ENCODE data around the gene MTO1. TPM values are rescaled to one million over a fixed set of nuclear protein-coding genes. Genes with fewer than 3 reads are reported as not detected.

MTO1 gene
- total RNA-seq, 1 donor from 2014 or later = 28.6 TPM

GRCh38 chr6:73508776-73509175, 47.2 kb downstream of the MTO1 start:
- peaks cover 2% of the 10 kb centered on the region for H3K27me3 Mint-ChIP-seq (ENCODE audit: insufficient read depth, low read depth)
- no peak overlapping the region for H3K4me3 Mint-ChIP-seq
- no peak overlapping the region for H3K27ac ChIP-seq
- H4K20me1 ChIP-seq (ENCODE audit: low read depth) = no peaks in the 10 kb centered on the region
- no peak overlapping the region for H3K4me3 ChIP-seq
- no peaks in the 10 kb centered on the region for H3K9me3 ChIP-seq (ENCODE audit: low read depth)
- no peak for TF ChIP-seq CTCF (IDR thresholded peaks at IDR 0.05)
- TF ChIP-seq EZH2 (IDR thresholded peaks at IDR 0.05) = no peak
- no peak for TF ChIP-seq EZH2phosphoT487 (IDR thresholded peaks at IDR 0.05)
- H2AFZ ChIP-seq (replicated peaks) = no peak overlapping the region
- H3K4me2 ChIP-seq = no peak overlapping the region
- no peaks in the 10 kb centered on the region for H3K4me1 Mint-ChIP-seq
- H3K4me1 ChIP-seq = no peaks in the 10 kb centered on the region
- H3K27ac Mint-ChIP-seq = no peak overlapping the region
- H3K27me3 ChIP-seq = no peaks in the 10 kb centered on the region
- H3K9me3 Mint-ChIP-seq = no peaks in the 10 kb centered on the region
- no peaks in the 10 kb centered on the region for H3K36me3 Mint-ChIP-seq
- H3K79me2 ChIP-seq (ENCODE audit: low read depth) = no peaks in the 10 kb centered on the region
- H3K9ac ChIP-seq = no peak overlapping the region
- no peaks in the 10 kb centered on the region for H3K36me3 ChIP-seq
- peaks cover 21% of the 10 kb centered on the region for H3F3A ChIP-seq (ENCODE audit: low read depth)
- no peak for DNase-seq (ENCODE audit: low spot score)

- no peak for DNase-seq (ENCODE audit: low spot score)
- Histone ChIP-seq H4K20me1 (ENCODE audit: low read depth) (peaks cover 7% of the 10 kb centered on the region), H3K9me3 (ENCODE audit: low read depth) (no peaks in the 10 kb centered on the region), H3K4me2 (no peak overlapping the region), H3K27me3 (no peaks in the 10 kb centered on the region), H3F3A (ENCODE audit: low read depth) (peaks cover 32% of the 10 kb centered on the region), H3K9ac (no peak overlapping the region), H3K36me3 (no peaks in the 10 kb centered on the region), H3K79me2 (ENCODE audit: low read depth) (no peaks in the 10 kb centered on the region), H2AFZ (replicated peaks) (no peak overlapping the region), H3K27ac (no peak overlapping the region), H3K4me3 (no peak overlapping the region), H3K4me1 (no peaks in the 10 kb centered on the region)
- TF ChIP-seq EZH2 (IDR thresholded peaks at IDR 0.05) = no peak
- Mint-ChIP-seq H3K4me1 (no peaks in the 10 kb centered on the region), H3K27ac (no peak overlapping the region), H3K27me3 (ENCODE audit: insufficient read depth, low read depth) (peaks cover 2% of the 10 kb centered on the region), H3K36me3 (peaks cover 2% of the 10 kb centered on the region), H3K9me3 (no peaks in the 10 kb centered on the region), H3K4me3 (no peak overlapping the region)
These were observed 48.3 kb downstream of the MTO1 start for GRCh38 chr6:73509851-73510250.

- Histone ChIP-seq H3K4me3 (no peak overlapping the region), H2AFZ (replicated peaks) (no peak overlapping the region), H3K9ac (no peak overlapping the region), H3K27ac (no peak overlapping the region), H3K36me3 (peaks cover 4% of the 10 kb centered on the region), H3K27me3 (no peaks in the 10 kb centered on the region), H3K4me2 (no peak overlapping the region), H4K20me1 (ENCODE audit: low read depth) (peaks cover 27% of the 10 kb centered on the region), H3K79me2 (ENCODE audit: low read depth) (peaks cover 5% of the 10 kb centered on the region), H3K9me3 (ENCODE audit: low read depth) (no peaks in the 10 kb centered on the region), H3F3A (ENCODE audit: low read depth) (peaks cover 52% of the 10 kb centered on the region), H3K4me1 (peaks cover 2% of the 10 kb centered on the region)
- H3K9me3 Mint-ChIP-seq = no peaks in the 10 kb centered on the region
- peaks cover 2% of the 10 kb centered on the region for H3K27me3 Mint-ChIP-seq (ENCODE audit: insufficient read depth, low read depth)
- no peak overlapping the region for H3K27ac Mint-ChIP-seq
- peaks cover 11% of the 10 kb centered on the region for H3K4me1 Mint-ChIP-seq
- H3K36me3 Mint-ChIP-seq = peaks cover 6% of the 10 kb centered on the region
- no peak for DNase-seq (ENCODE audit: low spot score)
- no peak for TF ChIP-seq EZH2 (IDR thresholded peaks at IDR 0.05)
- no peak for TF ChIP-seq CTCF (IDR thresholded peaks at IDR 0.05)
- no peak for TF ChIP-seq EZH2phosphoT487 (IDR thresholded peaks at IDR 0.05)
- H3K4me3 Mint-ChIP-seq = no peak overlapping the region
These were observed 50.3 kb downstream of the MTO1 start for GRCh38 chr6:73511796-73512195.

GRCh38 chr6:73513496-73513854, 51.9 kb downstream of the MTO1 start:
- Histone ChIP-seq H3K27me3 (no peaks in the 10 kb centered on the region), H3F3A (ENCODE audit: low read depth) (peaks cover 62% of the 10 kb centered on the region), H3K27ac (no peak overlapping the region), H4K20me1 (ENCODE audit: low read depth) (peaks cover 41% of the 10 kb centered on the region), H3K79me2 (ENCODE audit: low read depth) (peaks cover 19% of the 10 kb centered on the region), H3K9ac (no peak overlapping the region), H3K4me3 (no peak overlapping the region), H3K4me2 (no peak overlapping the region), H3K9me3 (ENCODE audit: low read depth) (no peaks in the 10 kb centered on the region), H3K4me1 (peaks cover 8% of the 10 kb centered on the region), H2AFZ (replicated peaks) (no peak overlapping the region), H3K36me3 (peaks cover 11% of the 10 kb centered on the region)
- Mint-ChIP-seq H3K9me3 (no peaks in the 10 kb centered on the region), H3K27me3 (ENCODE audit: insufficient read depth, low read depth) (peaks cover 2% of the 10 kb centered on the region), H3K36me3 (peaks cover 15% of the 10 kb centered on the region), H3K4me1 (peaks cover 20% of the 10 kb centered on the region), H3K4me3 (no peak overlapping the region), H3K27ac (no peak overlapping the region)
- no peak for DNase-seq (ENCODE audit: low spot score)
- TF ChIP-seq CTCF (IDR thresholded peaks at IDR 0.05) (no peak), EZH2 (IDR thresholded peaks at IDR 0.05) (no peak)

Data from neural progenitor cell (in vitro differentiated cells).